Smooth muscle cell (in vitro differentiated cells): ENCODE data around the gene OGA. TPM values are rescaled to one million over a fixed set of nuclear protein-coding genes. Genes with fewer than 3 reads are reported as not detected.
A peak's percentile ranks its signal among the peaks of the same experiment; 100 is the strongest.

ENCODE experiments used
- DNase-seq: peaks from one replicate; lab custom pipeline; 2025; ENCODE audit not compliant: unreplicated experiment; lab: John Stamatoyannopoulos, UW
- H2AFZ ChIP-seq: fragments of 200-600 bp; sonication (generic); 2 replicates; pipeline ENCODE4 v1.6.0; 2016; ENCODE audit warnings: antibody characterized with exemption, low read depth, mild to moderate bottlenecking
- H3F3A ChIP-seq: fragments of 200-600 bp; sonication (generic); 2 replicates; pipeline ENCODE4 v1.6.0; 2017; ENCODE audit warnings: antibody characterized with exemption, low read depth
- H3K27ac ChIP-seq: fragments of 200-600 bp; sonication (generic); 2 replicates; pipeline ENCODE4 v1.5.1; 2016; ENCODE audit warnings: low read depth, mild to moderate bottlenecking
- H3K27me3 ChIP-seq: fragments of 200-600 bp; sonication (generic); 2 replicates; pipeline ENCODE4 v1.6.1; 2016; ENCODE audit warnings: low read depth, mild to moderate bottlenecking
- H3K36me3 ChIP-seq: fragments of 200-600 bp; sonication (generic); 2 replicates; pipeline ENCODE4 v1.5.1; 2016; ENCODE audit warnings: low read depth
- H3K4me1 ChIP-seq: fragments of 200-600 bp; sonication (generic); 2 replicates; pipeline ENCODE4 v1.5.1; 2016; ENCODE audit warnings: low read depth
- H3K4me2 ChIP-seq: fragments of 200-600 bp; sonication (generic); 2 replicates; pipeline ENCODE4 v1.6.0; 2016; ENCODE audit warnings: mild to moderate bottlenecking
- H3K4me3 ChIP-seq: fragments of 200-600 bp; sonication (generic); 2 replicates; pipeline ENCODE4 v1.5.1; 2016; ENCODE audit warnings: mild to moderate bottlenecking
- H3K79me2 ChIP-seq: fragments of 200-600 bp; sonication (generic); 2 replicates; pipeline ENCODE4 v1.6.0; 2016; ENCODE audit warnings: low read depth, mild to moderate bottlenecking
- H3K9ac ChIP-seq: fragments of 200-600 bp; sonication (generic); 2 replicates; pipeline ENCODE4 v1.6.0; 2016; ENCODE audit warnings: low read depth
- H3K9me3 ChIP-seq: fragments of 200-600 bp; sonication (generic); replicated peaks from 2 replicates; pipeline ENCODE4 v1.5.1; 2016; ENCODE audit warnings: low read depth
- H4K20me1 ChIP-seq: fragments of 200-600 bp; sonication (generic); 2 replicates; pipeline ENCODE4 v1.6.0; 2016; ENCODE audit warnings: low read depth
- CTCF ChIP-seq: fragments of 200-600 bp; sonication (generic); IDR thresholded peaks from 2 replicates; pipeline ENCODE4 v1.5.1; 2017; ENCODE audit warnings: borderline replicate concordance, mild to moderate bottlenecking, antibody characterized with exemption; ENCODE audit not compliant: insufficient read depth, poor library complexity, severe bottlenecking
- WGBS: methylation state at CpG from one replicate; pipeline ENCODE4 v1.1.7; 2016; ENCODE audit warnings: low lambda C conversion rate; 5-methylcytosine and 5-hydroxymethylcytosine counted together
- polyA plus RNA-seq: library from polyadenylated mRNA; unstranded; fragments of >200 nt; fragmentation: Nextera tagmentation; extraction: Ambion mirVana; gene quantifications from 2 replicates; pipeline ENCODE4 v1.2.1, GENCODE V29; 2016
- total RNA-seq: library from RNA; depleted of rRNA; stranded (reverse); fragments of >200 nt; gene quantifications from 2 replicates; pipeline ENCODE4 v1.2.3, GENCODE V29; 2014

Gene OGA
- total and polyA plus RNA-seq, 2 experiments from 2014 or later, result 54.8 to 98.6 TPM

GRCh38 chr10:101780818-101781654, 37.2 kb downstream of the OGA start:
- DNase-seq, result peak; percentile 17
- Histone ChIP-seq H3K4me1 (peaks cover 20% of the 10 kb centered on the region), H3K4me3 (no peak overlapping the region), H4K20me1 (peaks cover 52% of the 10 kb centered on the region), H3K27me3 (peaks cover 38% of the 10 kb centered on the region), H3K36me3 (peaks cover 3% of the 10 kb centered on the region), H3F3A (peaks cover 23% of the 10 kb centered on the region), H3K9me3 (no peaks in the 10 kb centered on the region), H3K27ac (no peak overlapping the region), H2AFZ (no peak overlapping the region), H3K9ac (no peak overlapping the region), H3K4me2 (peak overlapping the region; percentile 92), H3K79me2 (no peaks in the 10 kb centered on the region)
- peak; percentile 78 for TF ChIP-seq CTCF
- WGBS, result 46% methylated on average over 14 of the region's 14 CpGs

DNA sequence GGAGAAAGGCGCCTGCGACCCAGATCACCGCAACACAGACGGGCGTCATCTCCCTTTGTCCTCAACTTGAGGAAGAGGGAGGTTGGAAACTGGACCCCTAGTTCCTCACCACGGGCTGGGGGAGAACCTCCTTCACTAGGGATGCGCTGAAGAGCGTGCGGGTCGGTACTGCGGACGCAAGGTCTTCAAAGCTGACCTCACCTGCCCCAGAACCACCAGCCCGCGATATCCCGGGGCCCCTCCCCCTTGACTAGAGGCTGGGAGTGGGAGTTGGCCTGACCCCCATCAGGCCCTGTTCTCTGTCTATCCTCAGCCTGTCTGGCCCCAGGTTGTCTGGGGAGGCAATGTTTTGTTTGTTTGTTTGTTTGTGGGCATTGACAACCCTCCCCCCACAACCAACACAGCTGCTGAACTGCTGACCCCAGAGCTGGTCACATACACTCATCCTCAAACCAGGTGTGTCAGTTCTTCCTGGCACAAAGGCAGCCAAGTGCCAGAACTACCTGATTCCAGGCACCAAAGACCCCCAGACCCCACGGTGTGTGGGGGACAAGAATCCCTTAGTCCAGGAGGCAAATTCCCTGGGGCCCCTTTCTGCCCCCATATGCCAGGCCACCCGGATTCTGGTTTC, 37.9 kb downstream of the OGA start:
- peaks cover 42% of the 10 kb centered on the region for H3K27me3 ChIP-seq
- peaks cover 23% of the 10 kb centered on the region for H3K4me1 ChIP-seq
- H3K79me2 ChIP-seq, result no peaks in the 10 kb centered on the region
- WGBS, result 19% methylated on average over 14 of the region's 17 CpGs
- TF ChIP-seq CTCF, result no peak
- DNase-seq, result no peak
- peaks cover 55% of the 10 kb centered on the region for H4K20me1 ChIP-seq
- H3K9ac ChIP-seq, result no peak overlapping the region
- no peak overlapping the region for H3K27ac ChIP-seq
- no peaks in the 10 kb centered on the region for H3K36me3 ChIP-seq
- no peaks in the 10 kb centered on the region for H3K9me3 ChIP-seq
- H3F3A ChIP-seq, result peaks cover 16% of the 10 kb centered on the region
- H3K4me2 ChIP-seq, result peak overlapping the region; percentile 90
- no peak overlapping the region for H2AFZ ChIP-seq
- H3K4me3 ChIP-seq, result peak overlapping the region; percentile 48

DNA sequence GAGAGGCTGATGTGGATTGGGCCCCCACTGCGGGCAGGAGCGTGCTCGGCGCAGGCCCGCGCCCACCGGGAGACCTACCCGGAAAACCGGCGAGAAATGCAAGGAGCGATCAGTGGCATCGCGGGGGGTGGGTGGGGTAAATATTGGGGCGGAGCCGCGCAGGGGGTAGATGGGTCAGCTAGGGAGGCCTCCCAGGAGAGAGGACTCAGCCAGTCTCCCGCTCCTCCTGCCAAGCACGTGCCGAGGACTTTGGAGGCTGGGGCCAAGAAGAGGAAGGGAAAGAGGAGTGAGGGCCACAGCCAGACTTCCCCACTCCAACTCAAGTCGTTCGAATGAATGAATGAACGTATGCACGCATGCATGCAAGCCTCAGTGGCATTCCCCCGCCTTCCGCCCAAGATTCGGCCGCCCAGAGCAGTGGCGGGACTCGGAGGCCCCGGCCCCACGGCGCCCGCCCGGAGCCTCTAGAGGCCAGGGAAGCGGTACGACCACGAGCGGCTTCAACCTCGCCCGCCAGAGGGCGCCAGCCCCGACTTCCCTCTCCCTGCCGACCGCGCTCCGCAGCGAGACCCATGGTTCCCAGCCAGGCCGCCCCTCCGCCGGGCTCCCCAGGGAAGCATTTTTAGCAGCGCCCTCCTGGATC, 38.6 kb downstream of the OGA start:
- 3% methylated on average over 28 of the region's 51 CpGs for WGBS
- peak; percentile 69 for TF ChIP-seq CTCF
- no peak overlapping the region for H3K9ac ChIP-seq
- no peaks in the 10 kb centered on the region for H3K9me3 ChIP-seq
- H3K27me3 ChIP-seq, result peaks cover 48% of the 10 kb centered on the region
- peak; percentile 55 for DNase-seq
- H3K27ac ChIP-seq, result no peak overlapping the region
- H3K79me2 ChIP-seq, result no peaks in the 10 kb centered on the region
- H3K4me2 ChIP-seq, result peak overlapping the region; percentile 90
- H3F3A ChIP-seq, result peaks cover 9% of the 10 kb centered on the region
- H4K20me1 ChIP-seq, result peaks cover 55% of the 10 kb centered on the region
- peak overlapping the region; percentile 48 for H3K4me3 ChIP-seq
- no peaks in the 10 kb centered on the region for H3K36me3 ChIP-seq
- no peak overlapping the region for H2AFZ ChIP-seq
- peaks cover 29% of the 10 kb centered on the region for H3K4me1 ChIP-seq
